MM.1S (cell line): ENCODE data around the gene ENKUR.

Experiments
- EZH2 ChIP-seq: fragments of 300-600 bp; sonication (generic); optimal IDR thresholded peaks from 2 replicates; pipeline ENCODE3; 2017; ENCODE audit warnings: low read depth, mild to moderate bottlenecking, antibody characterized with exemption, low read length, mixed read lengths
- EZH2phosphoT487 ChIP-seq: fragments of 300-600 bp; sonication (generic); IDR thresholded peaks from 2 replicates; pipeline ENCODE4 v1.6.1; 2018; ENCODE audit warnings: antibody characterized with exemption, low read length
- TF ChIP-seq, protein P1 (sequence below): fragments of 300-600 bp; sonication (generic); IDR thresholded peaks from 2 replicates; pipeline ENCODE4 v1.5.1; 2016; ENCODE audit warnings: antibody characterized with exemption, low read length, mixed read lengths

DNA sequence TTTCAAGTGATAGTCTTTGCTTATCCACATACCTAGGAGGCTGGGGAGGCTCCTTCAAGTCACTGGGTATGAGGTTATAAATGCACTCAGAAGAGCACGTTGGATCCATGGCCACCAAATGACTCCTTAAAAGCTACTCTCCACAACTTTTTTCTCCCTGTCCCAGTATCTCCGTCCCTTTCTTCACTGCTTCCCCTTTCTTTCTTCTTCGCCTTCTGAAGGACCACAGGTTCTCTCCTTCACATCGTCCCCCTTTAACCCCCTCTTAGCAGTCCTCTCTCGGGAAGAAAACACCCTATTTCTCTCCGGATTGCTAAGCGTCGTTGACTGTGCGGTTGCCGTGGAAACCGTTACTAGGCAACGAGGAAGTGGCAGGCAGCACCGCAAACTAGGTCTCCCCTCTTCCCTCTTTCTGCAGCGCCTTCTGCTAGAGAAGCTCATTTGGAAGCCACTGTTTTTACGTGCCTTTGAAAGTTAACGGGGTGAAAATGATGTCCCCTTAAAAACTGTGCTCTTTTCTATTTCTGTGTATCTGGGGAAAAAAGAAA lies at the start of gene ENKUR:
- TF ChIP-seq, protein P1, sequence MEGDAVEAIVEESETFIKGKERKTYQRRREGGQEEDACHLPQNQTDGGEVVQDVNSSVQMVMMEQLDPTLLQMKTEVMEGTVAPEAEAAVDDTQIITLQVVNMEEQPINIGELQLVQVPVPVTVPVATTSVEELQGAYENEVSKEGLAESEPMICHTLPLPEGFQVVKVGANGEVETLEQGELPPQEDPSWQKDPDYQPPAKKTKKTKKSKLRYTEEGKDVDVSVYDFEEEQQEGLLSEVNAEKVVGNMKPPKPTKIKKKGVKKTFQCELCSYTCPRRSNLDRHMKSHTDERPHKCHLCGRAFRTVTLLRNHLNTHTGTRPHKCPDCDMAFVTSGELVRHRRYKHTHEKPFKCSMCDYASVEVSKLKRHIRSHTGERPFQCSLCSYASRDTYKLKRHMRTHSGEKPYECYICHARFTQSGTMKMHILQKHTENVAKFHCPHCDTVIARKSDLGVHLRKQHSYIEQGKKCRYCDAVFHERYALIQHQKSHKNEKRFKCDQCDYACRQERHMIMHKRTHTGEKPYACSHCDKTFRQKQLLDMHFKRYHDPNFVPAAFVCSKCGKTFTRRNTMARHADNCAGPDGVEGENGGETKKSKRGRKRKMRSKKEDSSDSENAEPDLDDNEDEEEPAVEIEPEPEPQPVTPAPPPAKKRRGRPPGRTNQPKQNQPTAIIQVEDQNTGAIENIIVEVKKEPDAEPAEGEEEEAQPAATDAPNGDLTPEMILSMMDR: no peak
- TF ChIP-seq EZH2 (no peak), EZH2phosphoT487 (no peak)
